Esophagus squamous epithelium (tissue), 4 donors: ENCODE results near the gene SLC2A13.

Experiments
- CTCF ChIP-seq, 6 experiments: fragments of 450-650 bp in 4 of 6; fragments of 200-600 bp in 2 of 6; sonication (generic) in 2 of 6; IDR thresholded peaks; one replicate each; pipeline ENCODE4 v1.5.1; 2016 to 2019; ENCODE audit warnings: antibody characterized with exemption in 6 of 6, mild to moderate bottlenecking in 4 of 6, moderate library complexity in 4 of 6
- POLR2A ChIP-seq, 4 donors: fragments of 450-650 bp; IDR thresholded peaks; one replicate each; pipeline ENCODE4 v1.6.1; 2017; ENCODE audit warnings: antibody characterized with exemption in 4 of 4, mild to moderate bottlenecking in 4 of 4, moderate library complexity in 3 of 4

DNA sequence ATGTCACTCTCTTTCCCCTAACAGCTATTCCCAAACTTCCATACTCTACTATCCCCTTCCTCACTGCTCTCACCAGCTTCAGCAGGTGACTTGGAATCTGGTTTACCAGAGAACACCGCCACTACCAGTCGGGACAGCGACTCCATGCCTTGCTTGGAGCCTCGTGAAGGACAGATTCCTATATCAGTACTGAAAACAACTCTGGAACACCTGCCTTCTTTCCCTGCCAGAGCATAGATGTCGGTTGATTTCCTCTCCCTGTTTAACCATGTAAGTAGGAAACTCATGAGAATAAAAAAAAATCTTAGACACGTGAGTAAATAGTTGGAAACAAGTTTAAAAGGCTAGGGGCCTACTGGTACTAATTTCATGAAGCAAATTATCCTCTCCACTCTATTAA is 266.8 kb downstream of the SLC2A13 start:
- TF ChIP-seq CTCF (IDR thresholded peaks at IDR 0.05) = no peak
- no peak for TF ChIP-seq POLR2A (IDR thresholded peaks at IDR 0.05)
